ENCODE results near the gene LACRT. TPM values are rescaled to one million over a fixed set of nuclear protein-coding genes. Genes with fewer than 3 reads are reported as not detected.
"Not testable (repeated sequence)": the region's sequence is repeated elsewhere in the genome, so short reads cannot be mapped to it uniquely, and the experiment has no call there.

Gene LACRT
- total RNA-seq, 4 donors from 2014 or later = not detected

- Histone ChIP-seq H3K9me3 (no peaks in the 10 kb centered on the region), H3K27ac (no peak overlapping the region), H3K4me1 (no peaks in the 10 kb centered on the region), H3K36me3 (no peaks in the 10 kb centered on the region), H3K4me3 (no peak overlapping the region), H3K27me3 (no peaks in the 10 kb centered on the region)
- no peak for TF ChIP-seq POLR2A (IDR thresholded peaks at IDR 0.05)
- TF ChIP-seq CTCF (IDR thresholded peaks at IDR 0.05) = no peak
- intact Hi-C loops (cut with DNase I; ENCODE audit: low total_unique reads) = no loop called here
- DNase-seq = no peak
These were observed 33.2 kb upstream of the LACRT start for GRCh38 chr12:54667945-54668344.

GRCh38 chr12:54666008-54666407 lies 31.3 kb upstream of the LACRT start:
- no peaks in the 10 kb centered on the region for H3K4me1 ChIP-seq
- no peak for TF ChIP-seq POLR2A (IDR thresholded peaks at IDR 0.05)
- no peak for TF ChIP-seq CTCF (IDR thresholded peaks at IDR 0.05)
- no peaks in the 10 kb centered on the region for H3K27me3 ChIP-seq
- H3K27ac ChIP-seq = no peak overlapping the region
- no peak for DNase-seq
- H3K36me3 ChIP-seq = no peaks in the 10 kb centered on the region
- H3K4me3 ChIP-seq = no peak overlapping the region
- intact Hi-C loops (cut with DNase I; ENCODE audit: low total_unique reads) = no loop called here
- no peaks in the 10 kb centered on the region for H3K9me3 ChIP-seq

- intact Hi-C loops (cut with DNase I; ENCODE audit: low total_unique reads); H3K27ac ChIP-seq; H3K9me3 ChIP-seq; DNase-seq; H3K4me1 ChIP-seq; H3K36me3 ChIP-seq; H3K27me3 ChIP-seq; H3K4me3 ChIP-seq: not testable (repeated sequence)
These were observed 30.4 kb upstream of the LACRT start for GRCh38 chr12:54665022-54665635.

- Histone ChIP-seq H3K36me3 (no peaks in the 10 kb centered on the region), H3K4me1 (no peaks in the 10 kb centered on the region), H3K27me3 (no peaks in the 10 kb centered on the region), H3K9me3 (no peaks in the 10 kb centered on the region), H3K4me3 (no peak overlapping the region), H3K27ac (no peak overlapping the region)
- intact Hi-C loops (cut with DNase I; ENCODE audit: low total_unique reads) = no loop called here
- DNase-seq = no peak
- TF ChIP-seq POLR2A (IDR thresholded peaks at IDR 0.05) = no peak
- TF ChIP-seq CTCF (IDR thresholded peaks at IDR 0.05) = no peak
These were observed 28.9 kb upstream of the LACRT start for GRCh38 chr12:54663603-54664002.

- Histone ChIP-seq H3K4me1 (no peaks in the 10 kb centered on the region), H3K27me3 (no peaks in the 10 kb centered on the region), H3K9me3 (no peaks in the 10 kb centered on the region), H3K36me3 (no peaks in the 10 kb centered on the region), H3K4me3 (no peak overlapping the region), H3K27ac (no peak overlapping the region)
- TF ChIP-seq POLR2A (IDR thresholded peaks at IDR 0.05) (no peak), CTCF (IDR thresholded peaks at IDR 0.05) (no peak)
- intact Hi-C loops (cut with DNase I; ENCODE audit: low total_unique reads) = no loop called here
- no peak for DNase-seq
These were observed 27.3 kb upstream of the LACRT start for GRCh38 chr12:54662026-54662425.

- H3K9me3 ChIP-seq = no peaks in the 10 kb centered on the region
- no peak overlapping the region for H3K4me3 ChIP-seq
- no peaks in the 10 kb centered on the region for H3K4me1 ChIP-seq
- no peak for TF ChIP-seq CTCF (IDR thresholded peaks at IDR 0.05)
- no peak for DNase-seq
- intact Hi-C loops (cut with DNase I; ENCODE audit: low total_unique reads) = no loop called here
- H3K36me3 ChIP-seq = no peaks in the 10 kb centered on the region
- H3K27ac ChIP-seq = no peak overlapping the region
- H3K27me3 ChIP-seq = no peaks in the 10 kb centered on the region
These were observed 26.4 kb upstream of the LACRT start for GRCh38 chr12:54661048-54661447.
